Left kidney (tissue), 1 donor: ENCODE data around the gene ADPRM. TPM values are rescaled to one million over a fixed set of nuclear protein-coding genes. Genes with fewer than 3 reads are reported as not detected.

Experiments used
- polyA plus RNA-seq: library from polyadenylated mRNA; unstranded; fragments of 120-200 nt; gene quantifications from one replicate; pipeline ENCODE4 v1.2.1, GENCODE V29; 2013; ENCODE audit not compliant: insufficient read length

ADPRM gene
- polyA plus RNA-seq, 1 donor: 14.3 TPM

Other genes with a start within 250 kb of the ADPRM start
- 0.10 TPM for gene MYH4, start 228.0 kb upstream of the ADPRM start, polyA plus RNA-seq
- gene MYH1, start 179.1 kb upstream of the ADPRM start, polyA plus RNA-seq: 0.05 TPM
- 0.03 TPM for gene MYH2, start 147.9 kb upstream of the ADPRM start, polyA plus RNA-seq
- gene MYH3, start 40.3 kb upstream of the ADPRM start, polyA plus RNA-seq: 6.4 TPM
- 41.2 TPM for gene SCO1, start 61 bp upstream of the ADPRM start, polyA plus RNA-seq
- 14.5 TPM for gene TMEM220, start 32.4 kb downstream of the ADPRM start, polyA plus RNA-seq
- gene TMEM238L, start 106.5 kb downstream of the ADPRM start, polyA plus RNA-seq: 3.3 TPM
- 0.07 TPM for gene PIRT, start 140.5 kb downstream of the ADPRM start, polyA plus RNA-seq